ENCODE measurements around the gene CPLX4.

Gene CPLX4

DNA sequence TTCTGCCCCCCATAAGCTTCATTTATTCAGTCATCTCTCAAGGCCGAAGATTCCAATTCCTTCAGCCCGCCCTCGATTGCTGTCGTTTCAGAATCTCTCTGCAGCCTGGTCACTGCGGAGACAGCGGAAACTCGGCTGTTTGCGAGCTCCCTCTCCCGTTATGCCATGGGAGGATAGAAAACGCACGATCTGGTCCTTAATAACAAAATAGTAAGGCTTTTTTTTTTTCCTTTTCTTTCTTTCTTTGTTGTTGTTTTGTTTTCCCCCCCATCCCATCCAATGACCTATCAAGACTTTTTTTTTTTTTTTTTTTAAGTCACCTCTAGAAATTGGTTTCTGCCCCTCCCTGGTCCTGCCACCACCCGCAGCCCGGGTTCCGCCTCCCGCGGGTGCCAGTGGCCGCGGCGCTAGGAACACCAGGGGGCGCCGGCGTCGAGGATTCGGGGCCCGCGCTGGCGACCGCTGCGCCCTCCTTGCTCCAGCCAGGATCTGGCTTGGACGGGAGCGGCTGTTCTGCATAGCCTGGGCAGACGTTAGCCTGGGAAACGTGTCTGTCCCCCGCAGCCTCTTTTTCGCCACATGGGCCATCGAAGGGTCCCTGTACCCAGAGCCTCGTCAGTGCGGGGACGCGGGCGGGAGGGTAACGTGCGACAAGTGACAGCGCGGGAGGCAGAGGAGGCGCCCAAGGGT is 10.1 kb downstream of the CPLX4 start:
- DNase-seq (ENCODE audit: low read depth, low spot score), result peak; percentile 86

DNA sequence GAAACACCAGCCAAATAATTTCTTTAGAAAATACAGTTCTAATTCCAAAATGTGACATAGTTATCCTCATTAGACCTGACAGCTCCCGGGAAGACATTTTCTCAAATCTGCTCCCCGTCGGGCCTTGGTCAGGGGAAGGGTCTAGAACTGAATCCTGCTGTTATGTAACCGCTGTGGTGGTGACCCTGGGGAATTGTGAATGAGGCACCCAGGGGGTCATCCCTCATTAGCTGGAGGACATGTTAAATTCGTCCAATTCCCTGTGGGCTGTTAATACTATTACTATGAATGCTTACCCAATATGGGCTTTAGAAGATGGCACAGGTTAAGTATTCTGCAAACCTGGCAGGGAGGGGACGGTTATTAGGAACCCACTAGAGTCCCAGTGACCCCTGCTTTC is 11.8 kb downstream of the CPLX4 start:
- no peak for DNase-seq (ENCODE audit: low read depth, low spot score)

DNA sequence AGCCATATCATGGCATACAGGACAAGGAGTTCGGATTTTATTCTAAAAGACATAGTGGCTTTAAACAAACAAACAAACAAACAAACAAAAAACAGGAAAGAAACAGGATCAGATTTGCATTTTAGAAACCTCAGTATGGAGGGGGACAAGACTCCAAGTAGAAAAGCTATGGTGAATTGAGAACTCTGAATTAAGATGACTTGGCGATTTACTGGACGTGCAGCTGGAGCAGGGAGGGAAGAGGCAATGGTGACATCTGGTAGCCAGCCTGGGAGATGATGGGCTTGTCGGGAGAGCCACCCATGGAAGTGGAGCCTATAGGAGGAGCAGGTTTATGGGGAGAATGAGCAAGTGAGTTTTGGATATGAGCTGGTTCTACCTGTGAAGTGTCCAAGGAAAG is 13.2 kb downstream of the CPLX4 start:
- no peak for DNase-seq (ENCODE audit: low read depth, low spot score)

DNA sequence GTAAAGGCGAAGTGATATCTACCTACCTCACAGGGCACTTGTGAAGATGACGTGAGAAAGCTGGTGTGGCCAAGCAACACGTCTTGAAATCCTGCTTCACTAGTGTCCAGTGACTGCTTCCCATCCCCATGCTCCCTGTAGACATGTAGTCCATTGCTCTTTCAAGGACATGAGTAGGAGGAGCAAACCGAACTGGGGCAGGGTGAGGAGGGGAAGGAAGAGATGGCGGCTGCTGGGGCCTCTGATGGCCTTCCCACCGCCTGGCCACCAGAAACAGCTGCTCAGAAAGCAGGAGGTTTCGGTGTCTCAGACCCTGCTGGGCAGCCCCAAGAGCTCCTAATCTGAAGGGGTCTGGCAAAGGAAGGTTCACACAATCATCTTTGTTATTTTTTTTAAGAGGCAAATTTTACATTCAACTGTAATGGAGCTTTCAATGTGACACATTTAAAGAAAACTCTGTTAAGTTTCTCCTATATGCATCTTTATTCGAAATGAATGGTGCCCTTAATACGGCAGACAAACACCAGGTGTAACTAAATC is 14.7 kb downstream of the CPLX4 start:
- DNase-seq (ENCODE audit: low read depth, low spot score), result no peak

DNA sequence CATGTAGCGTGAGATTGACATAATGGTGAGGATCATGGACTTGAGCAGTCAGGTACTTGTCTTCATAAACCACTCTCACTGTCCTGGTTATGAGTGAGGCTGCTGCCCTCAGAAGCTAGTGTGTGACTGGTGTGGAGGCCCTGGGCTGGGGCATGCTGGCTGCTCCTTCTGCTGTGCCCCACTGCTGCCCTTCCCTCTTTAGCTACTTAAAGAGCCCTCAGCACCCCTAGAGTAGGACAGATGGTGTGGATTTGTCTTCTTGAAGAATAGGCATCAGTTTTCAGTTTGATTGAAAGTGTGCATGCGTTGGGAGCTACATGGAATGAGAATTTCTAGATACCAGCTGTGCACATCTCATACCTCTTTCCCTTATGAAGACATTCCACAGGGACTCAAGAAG is 15.4 kb downstream of the CPLX4 start:
- DNase-seq (ENCODE audit: low read depth, low spot score), result no peak

DNA sequence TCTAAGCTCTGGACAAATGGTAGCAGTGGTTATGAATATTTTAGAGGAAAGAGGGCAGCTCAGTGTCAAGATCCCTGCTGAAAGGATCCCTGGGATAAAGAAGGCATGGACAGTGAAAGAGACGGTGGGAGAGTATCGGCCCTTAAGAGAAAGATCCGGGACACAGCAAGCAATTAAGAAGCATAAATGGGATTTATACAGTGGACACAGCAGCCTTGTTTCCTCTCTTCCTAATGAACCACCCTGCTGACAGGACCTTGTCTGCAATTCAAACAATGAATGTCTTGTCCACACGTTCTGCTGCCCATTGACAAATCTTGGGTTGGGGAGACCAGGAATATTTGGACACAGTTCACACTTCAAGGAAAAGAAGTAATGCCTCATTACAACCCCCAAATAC is 16.5 kb downstream of the CPLX4 start:
- DNase-seq (ENCODE audit: low read depth, low spot score), result no peak

DNA sequence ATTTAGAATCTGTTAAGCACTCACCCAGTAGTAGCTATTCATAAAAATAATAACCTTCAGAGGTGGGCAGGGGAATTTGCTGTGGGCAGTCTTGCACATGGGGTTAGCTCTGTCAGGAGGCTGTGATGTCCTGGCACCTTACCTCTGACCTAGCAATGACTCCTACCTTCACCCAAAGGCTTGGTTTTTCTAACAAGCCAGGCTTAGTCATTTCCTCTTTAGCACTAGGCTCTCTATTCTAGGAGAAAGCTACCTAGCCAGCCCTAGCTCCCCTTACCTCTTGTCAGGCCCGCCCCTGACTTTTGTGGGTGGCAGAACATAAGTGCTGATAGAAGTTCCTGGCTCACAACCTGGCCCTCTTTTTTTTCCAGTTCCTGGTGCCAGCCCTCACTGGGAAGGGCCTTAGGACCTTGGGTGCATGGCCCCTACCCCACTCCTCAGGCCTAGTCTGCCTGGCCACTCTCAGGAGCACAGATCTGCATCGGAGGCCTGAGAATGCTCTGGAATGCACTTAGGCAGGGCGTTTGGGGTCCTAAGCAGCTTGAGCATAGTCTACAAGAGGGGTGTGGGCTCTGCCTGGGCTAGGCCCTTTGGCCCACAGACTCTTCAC is 17.7 kb downstream of the CPLX4 start:
- no peak for DNase-seq (ENCODE audit: low read depth, low spot score)

DNA sequence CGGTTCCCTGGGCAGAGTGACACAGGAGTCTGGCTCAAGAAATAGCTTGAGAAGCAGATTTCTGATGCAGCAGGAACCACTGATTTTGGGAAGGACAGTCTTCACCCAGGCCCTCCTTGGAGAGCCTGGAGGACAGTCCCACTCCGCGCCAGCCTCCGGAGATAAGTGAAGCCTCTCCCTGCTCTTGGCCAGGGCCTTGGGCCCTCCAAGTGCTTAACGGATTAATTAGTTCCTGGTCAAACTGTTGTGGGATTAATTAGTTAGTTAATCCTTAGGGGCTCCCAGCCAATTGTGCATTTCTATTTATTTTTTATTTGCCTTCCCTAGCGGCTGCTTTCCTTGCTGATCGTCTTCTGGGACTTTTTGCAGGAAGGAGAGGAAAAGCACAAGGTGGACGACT is 19.6 kb downstream of the CPLX4 start:
- DNase-seq (ENCODE audit: low read depth, low spot score), result no peak

DNA sequence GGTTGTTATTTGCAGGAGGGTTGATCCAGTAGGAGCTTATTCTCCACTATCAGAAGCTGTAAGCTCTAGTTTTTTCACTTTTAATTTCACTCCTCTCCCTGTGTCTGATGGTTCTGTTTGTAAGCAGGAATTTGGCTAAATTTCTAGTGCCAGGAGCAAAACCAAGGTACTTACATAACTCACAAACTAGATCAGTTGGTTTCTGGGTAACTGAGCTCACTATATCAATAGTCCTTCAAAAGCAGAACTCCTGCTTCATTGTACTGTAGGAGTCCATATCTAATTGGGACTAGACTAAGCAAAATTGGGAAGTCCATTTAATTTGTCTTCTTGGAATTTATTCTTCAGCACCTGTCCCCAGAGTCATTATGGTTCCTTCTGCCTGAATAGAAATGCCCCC is 25.1 kb downstream of the CPLX4 start:
- no peak for DNase-seq (ENCODE audit: low read depth, low spot score)

DNA sequence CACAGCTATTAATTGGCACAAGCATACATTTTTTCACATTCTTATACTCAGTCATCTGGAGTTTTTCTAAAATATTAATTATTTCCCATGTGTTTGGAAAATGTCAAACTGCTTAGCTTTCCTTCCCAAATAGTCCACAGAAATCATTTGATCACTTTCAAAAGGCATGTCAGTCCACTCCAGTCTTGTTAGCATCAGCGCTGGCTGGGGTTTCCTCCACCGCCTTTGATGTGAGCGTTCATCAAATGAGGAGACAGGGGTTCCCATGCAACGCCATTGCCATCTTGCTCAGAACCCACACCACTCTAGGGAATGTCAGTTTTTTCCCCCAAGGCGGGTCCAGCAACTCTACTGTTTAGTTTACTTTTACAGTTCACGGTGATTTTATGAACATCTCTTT is 32.1 kb downstream of the CPLX4 start:
- no peak for DNase-seq (ENCODE audit: low read depth, low spot score)

DNA sequence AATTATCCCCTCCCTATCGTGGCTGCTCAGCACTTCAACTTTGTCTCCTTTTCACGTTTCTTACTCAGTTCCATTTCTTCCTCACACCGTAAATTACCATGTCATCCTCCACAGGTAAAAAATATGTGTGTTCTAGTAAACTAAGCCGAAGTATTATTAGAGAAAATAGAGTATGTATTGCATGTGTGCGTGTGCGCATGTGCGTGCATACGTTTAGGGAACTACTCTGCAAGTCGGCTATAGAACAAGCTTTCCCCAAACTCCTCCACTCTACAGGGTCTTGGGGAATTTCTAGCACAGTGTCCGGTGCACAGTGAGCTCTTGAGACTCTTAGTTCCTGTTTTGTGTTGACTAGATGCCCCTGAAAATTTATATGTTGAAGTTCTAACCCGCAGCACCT is 36.1 kb downstream of the CPLX4 start:
- DNase-seq (ENCODE audit: low read depth, low spot score), result no peak

DNA sequence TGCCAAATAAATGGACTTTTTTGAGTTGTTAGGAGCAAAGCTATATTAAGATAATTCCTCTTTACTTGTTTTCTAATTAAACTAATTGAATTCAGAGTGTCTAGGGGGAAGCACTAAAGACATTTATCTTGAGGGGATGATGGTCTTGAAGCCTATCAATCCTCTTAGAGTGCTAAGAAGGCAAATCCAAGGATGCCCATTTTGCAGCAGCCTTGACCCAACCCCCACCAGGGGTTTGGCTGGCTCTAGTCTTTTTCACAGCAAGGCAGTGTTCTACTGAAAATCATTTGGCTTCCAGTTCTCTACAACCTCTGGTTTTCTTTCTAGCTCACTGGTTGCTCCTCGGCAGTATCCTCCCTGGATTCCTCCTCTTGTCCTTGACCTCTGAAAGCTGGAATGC is 38.7 kb downstream of the CPLX4 start:
- DNase-seq (ENCODE audit: low read depth, low spot score), result no peak

DNA sequence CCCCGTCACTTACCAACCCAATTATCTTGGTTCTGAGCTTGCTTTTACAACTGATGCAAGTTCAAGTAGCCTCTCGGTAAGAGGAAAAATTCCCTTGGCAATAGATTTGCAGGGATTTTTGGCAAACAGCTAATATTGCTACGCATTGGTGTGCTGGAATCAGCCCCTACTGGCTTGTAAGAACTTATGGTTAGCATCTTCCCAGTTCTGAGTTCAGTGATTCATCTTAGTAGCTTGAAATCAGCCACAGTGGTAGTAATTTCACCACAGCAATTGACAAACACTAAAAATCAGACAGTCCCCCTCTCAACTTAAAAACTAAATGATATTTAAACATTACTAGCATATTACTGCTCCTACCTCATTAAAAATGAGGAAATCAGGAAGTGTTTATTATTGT is 39.3 kb downstream of the CPLX4 start:
- DNase-seq (ENCODE audit: low read depth, low spot score), result no peak

DNA sequence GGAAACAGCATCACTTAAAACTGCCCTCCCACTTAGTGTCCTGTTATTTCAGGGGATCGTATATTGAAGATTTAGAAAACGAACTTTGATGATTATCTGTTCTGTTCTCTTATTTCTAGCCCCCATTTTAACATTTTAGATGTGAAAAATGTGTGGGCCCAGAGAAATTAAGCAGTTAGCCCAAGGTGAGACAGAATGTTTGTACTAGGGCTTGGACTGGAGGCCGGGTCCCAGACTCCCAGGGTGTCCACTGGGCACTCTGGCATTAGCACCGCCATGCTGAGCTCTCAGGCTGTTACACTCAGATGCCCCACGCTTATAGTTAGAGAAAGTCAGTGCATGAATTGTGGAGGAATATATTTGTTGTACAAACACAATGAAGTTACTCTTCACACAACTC is 39.7 kb downstream of the CPLX4 start:
- no peak for DNase-seq (ENCODE audit: low read depth, low spot score)

DNA sequence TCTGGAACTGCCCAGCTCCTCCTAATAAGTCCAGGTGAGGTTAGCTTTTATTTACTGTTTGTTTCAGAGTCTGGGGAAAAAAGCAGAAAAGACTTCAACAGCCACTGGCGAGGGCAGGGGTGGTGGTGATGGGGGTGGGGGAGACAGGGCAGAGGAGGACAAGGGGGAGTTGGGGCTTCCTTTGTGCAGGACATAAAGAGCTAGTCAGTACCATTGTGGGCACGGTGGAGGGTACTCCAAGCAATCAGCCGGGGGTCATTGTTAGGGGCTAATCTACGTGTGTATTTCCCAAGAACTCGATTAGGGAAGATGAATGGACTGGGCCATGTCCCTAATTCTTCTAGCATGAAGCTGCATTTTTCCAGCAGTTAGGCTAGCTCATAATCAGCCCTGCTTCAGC is 42.4 kb downstream of the CPLX4 start:
- no peak for DNase-seq (ENCODE audit: low read depth, low spot score)

DNA sequence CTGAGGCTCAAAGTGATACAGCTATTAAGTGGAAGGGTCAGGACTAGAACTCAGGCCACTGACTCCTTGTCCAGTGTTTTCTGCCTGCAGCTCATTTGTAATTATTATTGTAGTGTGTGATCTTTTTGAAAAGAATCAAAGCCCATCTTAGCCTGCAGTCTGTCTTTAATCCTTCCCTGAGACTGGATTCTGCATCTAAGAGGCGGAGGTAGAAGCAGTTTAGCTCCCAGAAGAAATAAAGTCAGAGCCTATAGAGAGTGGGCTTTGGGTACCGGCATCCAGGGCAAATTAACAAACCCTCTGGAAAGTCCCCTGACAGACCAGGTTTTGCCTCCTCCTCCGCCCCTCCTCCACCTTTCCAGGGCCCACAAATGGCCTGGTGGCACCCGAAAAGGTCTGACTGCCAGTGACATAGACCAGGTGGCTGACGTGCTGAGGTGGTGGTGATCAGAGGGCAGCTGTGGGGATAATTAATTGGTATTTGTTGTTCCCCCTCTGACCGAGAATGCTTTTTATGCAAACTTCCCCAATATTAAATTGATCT is 43.0 kb downstream of the CPLX4 start:
- no peak for DNase-seq (ENCODE audit: low read depth, low spot score)

DNA sequence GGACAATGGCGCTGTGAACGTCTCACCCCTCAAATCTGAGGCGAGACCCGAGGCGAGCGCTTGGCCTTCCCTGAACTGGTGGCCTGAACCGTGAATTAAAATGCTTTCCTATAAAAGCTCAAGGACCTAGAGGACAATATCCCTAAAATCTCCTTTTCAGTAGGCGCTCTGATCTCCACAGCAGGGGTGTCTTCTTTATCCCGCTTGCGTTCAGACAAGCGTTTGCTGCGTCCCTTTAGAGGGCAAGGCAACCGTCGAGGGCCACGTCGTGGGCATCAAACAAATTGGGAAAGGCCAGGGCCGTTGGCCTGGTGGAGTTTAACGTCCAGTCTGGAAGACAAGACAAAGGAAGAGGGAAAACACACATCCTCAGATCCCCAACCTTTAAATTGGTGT is 43.9 kb downstream of the CPLX4 start:
- DNase-seq (ENCODE audit: low read depth, low spot score), result no peak

DNA sequence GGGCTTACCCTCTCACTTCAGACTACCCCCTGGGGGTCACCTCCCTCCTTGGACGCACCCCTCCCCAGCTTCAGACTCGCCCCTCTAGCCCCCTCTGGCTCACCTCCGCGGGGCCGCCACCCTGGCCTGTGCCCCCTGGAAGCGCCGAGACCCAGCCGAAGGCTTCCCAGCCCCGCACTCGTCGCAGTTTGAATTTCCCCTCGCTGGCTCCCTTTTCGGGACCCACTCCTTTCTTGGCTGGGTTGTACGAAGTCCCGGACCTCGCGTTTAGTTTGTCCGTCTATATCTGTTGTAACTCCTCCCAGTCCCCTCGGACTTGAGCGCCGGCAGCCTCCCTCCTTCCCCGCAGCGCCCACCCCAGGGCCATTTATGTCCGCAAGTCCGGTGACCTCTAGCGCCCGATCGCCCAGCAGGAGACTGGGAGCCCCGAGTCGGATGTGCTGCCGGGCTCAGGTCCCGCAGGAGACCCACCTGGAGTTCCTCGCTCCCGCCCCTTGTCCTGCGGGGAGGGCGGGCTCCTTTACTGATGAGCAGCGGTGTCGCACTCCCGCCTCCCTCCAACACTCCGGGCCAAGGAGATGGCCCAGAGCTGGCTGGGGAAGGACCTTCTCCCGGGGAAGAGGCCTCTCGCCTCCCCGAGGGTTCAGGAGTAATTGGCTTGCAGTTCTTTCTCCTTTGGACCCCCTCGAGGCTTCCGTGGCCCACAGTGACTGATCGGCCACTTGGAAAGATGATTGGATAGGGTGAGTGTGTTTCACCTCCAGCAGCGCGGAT is 44.5 kb downstream of the CPLX4 start:
- DNase-seq (ENCODE audit: low read depth, low spot score), result no peak

DNA sequence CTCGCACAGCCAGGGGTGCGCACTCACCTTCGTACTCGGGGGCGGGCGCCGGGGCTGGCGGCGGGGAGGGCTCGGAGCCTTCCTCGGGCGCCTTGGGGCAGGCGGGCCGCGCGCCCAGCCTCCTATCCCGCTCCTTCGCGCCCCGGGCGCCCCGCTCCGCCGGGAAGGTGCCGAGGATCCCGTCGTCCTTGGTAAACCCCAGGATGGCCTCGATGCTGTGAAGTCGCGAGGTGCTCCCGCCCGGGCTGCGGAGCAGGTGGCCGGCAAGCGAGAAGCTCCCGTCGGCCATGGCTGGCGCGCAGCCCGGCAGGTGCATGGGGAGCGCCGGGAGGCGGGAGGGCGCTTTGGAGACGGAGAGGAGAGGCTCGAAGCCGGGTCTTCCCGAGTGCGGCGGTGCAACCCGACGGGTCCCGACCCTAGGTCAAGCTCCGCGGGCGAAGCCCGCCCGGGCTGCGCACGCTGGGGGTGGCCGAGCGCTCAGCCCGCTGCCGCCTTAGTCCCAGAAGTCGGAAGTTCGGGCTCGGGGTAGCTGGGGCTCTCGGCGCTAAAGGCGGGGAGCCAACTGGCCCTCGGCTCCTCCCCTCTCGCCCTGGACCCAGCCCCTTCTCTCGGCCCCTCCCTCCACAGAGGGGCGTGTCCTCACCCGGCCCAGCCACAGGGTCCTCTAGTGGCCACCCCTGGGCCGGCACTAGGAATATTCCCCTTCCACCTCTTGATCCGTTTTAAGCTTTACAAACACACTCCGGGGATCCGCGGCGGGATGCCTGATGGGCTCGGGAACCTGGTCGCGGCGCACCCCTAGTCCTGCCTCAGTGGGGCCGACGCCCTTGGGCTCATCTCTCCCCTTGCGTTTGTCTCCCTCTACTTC is 45.3 kb downstream of the CPLX4 start, which contains the start of gene RAX:
Gene RAX, minus strand, starts transcription at position 564 of the 868 bp plus-strand sequence. Its CDS starts 248 bp downstream, at position 316.
- peak; percentile 36 for DNase-seq (ENCODE audit: low read depth, low spot score)

DNA sequence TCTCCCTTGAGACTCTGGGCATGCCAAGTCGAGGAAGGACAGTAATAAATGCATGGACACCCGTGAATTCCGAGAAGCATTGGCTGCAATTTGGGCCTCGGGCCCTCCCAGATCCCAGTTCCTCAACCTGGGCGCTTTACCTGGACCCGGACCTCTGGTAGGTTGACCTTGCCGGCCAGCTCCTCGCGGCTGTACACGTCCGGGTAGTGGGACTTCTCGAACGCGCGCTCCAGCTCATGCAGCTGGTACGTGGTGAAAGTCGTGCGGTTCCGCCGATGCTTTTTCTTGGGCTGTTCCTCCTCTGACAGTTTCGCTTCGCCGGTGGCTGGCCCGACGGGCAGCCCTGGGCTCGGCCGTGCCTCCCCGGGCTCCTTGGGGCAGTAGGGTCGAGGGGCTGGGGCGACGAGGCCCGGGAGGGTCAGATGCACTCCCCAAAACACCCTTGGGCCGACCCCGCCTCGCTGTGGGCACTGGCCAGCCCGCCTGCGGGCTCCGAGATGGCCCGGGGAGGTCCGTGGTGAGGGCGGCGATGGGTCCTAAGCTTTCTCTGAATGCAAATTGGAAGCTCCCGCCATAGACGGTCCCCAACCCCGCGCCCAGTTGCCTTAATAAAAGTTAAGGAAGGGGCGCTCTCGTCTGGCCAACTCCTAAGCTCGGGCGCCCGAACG is 46.1 kb downstream of the CPLX4 start:
- peak; percentile 18 for DNase-seq (ENCODE audit: low read depth, low spot score)
